Endothelial cell of umbilical vein (primary cell): ENCODE measurements around the gene FRMD5. TPM values are rescaled to one million over a fixed set of nuclear protein-coding genes. Genes with fewer than 3 reads are reported as not detected.

Experiments
- BruUV-seq: library from RNA; stranded (reverse); fragments of 400-500 nt; replicated peaks from 2 replicates; lab custom pipeline; 2021; lab: Mats Ljungman, UMichigan
- CTCF ChIA-PET: fragments of 300-600, 350-600 bp; sonication (Branson Sonifier 250); formaldehyde crosslinking; loops from one replicate; lab custom pipeline; 2021; ENCODE audit warnings: antibody characterized with exemption, inconsistent platforms; lab: Charles Lee
- POLR2A ChIA-PET: fragments of 300-600, 350-600 bp; sonication (Branson Sonifier 250); formaldehyde crosslinking; loops from one replicate; lab custom pipeline; 2021; ENCODE audit warnings: antibody characterized with exemption, inconsistent platforms; lab: Charles Lee
- DNase-seq: peaks from one replicate; pipeline ENCODE4 v3.0.0-alpha.2; 2011; ENCODE audit warnings: low read depth, low spot score
- FAIRE-seq: peaks from 2 replicates; lab custom pipeline; 2011; peaks lifted over from hg19 to GRCh38; lab: Jason Lieb, UNC
- H2AFZ ChIP-seq: 2 replicates; pipeline ENCODE4 v1.6.0; 2012; ENCODE audit warnings: low read depth, low read length, control low read depth, inconsistent platforms
- H3K27ac ChIP-seq: 2 replicates; pipeline ENCODE4 v1.5.1; 2011; ENCODE audit warnings: low read depth, mild to moderate bottlenecking, control low read depth, low read length, moderate library complexity; ENCODE audit not compliant: insufficient read depth
- H3K27me3 ChIP-seq, 2 experiments: 2 replicates each; pipeline versions ENCODE4 v1.6.0 to v1.6.1; 2011; ENCODE audit warnings: low read length in 2 of 2, mixed read lengths in 1 of 2; ENCODE audit not compliant: control insufficient read depth in 2 of 2, insufficient read depth in 2 of 2
- H3K36me3 ChIP-seq, 2 experiments: 2 replicates in 1 of 2; 3 replicates in 1 of 2; pipeline ENCODE4 v1.5.1; 2011; ENCODE audit warnings: low read length in 2 of 2, mild to moderate bottlenecking in 1 of 2, moderate library complexity in 1 of 2; ENCODE audit not compliant: control insufficient read depth in 2 of 2, insufficient read depth in 2 of 2; ENCODE audit errors: extremely low read depth in 1 of 2
- H3K4me1 ChIP-seq: 3 replicates; pipeline ENCODE4 v1.5.1; 2011; ENCODE audit warnings: mild to moderate bottlenecking, low read length; ENCODE audit not compliant: control insufficient read depth, insufficient read depth; ENCODE audit errors: extremely low read depth
- H3K4me2 ChIP-seq: 2 replicates; pipeline ENCODE4 v1.6.1; 2011; ENCODE audit warnings: low read length, control low read depth, mixed read lengths; ENCODE audit not compliant: insufficient read depth
- H3K4me3 ChIP-seq, 3 experiments: fragments of 200-600 bp in 1 of 3; sonication (generic), shearing (Covaris generic) in 1 of 3; replicated peaks in 1 of 3; 2 replicates each; pipeline ENCODE4 v1.5.1; 2011 to 2016; ENCODE audit warnings: control low read depth in 3 of 3, low read length in 3 of 3, mild to moderate bottlenecking in 2 of 3, inconsistent platforms in 1 of 3, low read depth in 1 of 3, moderate library complexity in 1 of 3; ENCODE audit not compliant: insufficient read depth in 1 of 3
- H3K79me2 ChIP-seq: 2 replicates; pipeline ENCODE4 v1.6.0; 2012; ENCODE audit warnings: low read length, inconsistent platforms; ENCODE audit not compliant: control insufficient read depth, insufficient read depth
- H3K9ac ChIP-seq: replicated peaks from 2 replicates; pipeline ENCODE3; 2011; ENCODE audit warnings: low read length, control low read depth; ENCODE audit not compliant: insufficient read depth; ENCODE audit errors: extremely low read depth
- H3K9me1 ChIP-seq: replicated peaks from 3 replicates; pipeline ENCODE4 v1.6.0; 2011; ENCODE audit warnings: mild to moderate bottlenecking, low read length; ENCODE audit not compliant: control insufficient read depth, insufficient read depth; ENCODE audit errors: extremely low read depth
- H3K9me3 ChIP-seq: replicated peaks from 2 replicates; pipeline ENCODE4 v1.5.1; 2012; ENCODE audit warnings: low read length, inconsistent platforms; ENCODE audit not compliant: control insufficient read depth, insufficient read depth
- H4K20me1 ChIP-seq: replicated peaks from 2 replicates; pipeline ENCODE3; 2011; ENCODE audit warnings: mild to moderate bottlenecking, low read length; ENCODE audit not compliant: control insufficient read depth, insufficient read depth; ENCODE audit errors: extremely low read depth
- CTCF ChIP-seq, 2 donors: IDR thresholded peaks; 1 replicate in 1 of 2; 2 replicates in 1 of 2; pipeline ENCODE4 v1.5.1; 2011; ENCODE audit warnings: low read length in 2 of 2, mild to moderate bottlenecking in 2 of 2, moderate library complexity in 2 of 2, control low read depth in 1 of 2, inconsistent platforms in 1 of 2, low read depth in 1 of 2; ENCODE audit not compliant: insufficient read depth in 1 of 2; ENCODE audit errors: extremely low read depth in 1 of 2
- EZH2 ChIP-seq: IDR thresholded peaks from 2 replicates; pipeline ENCODE4 v1.6.1; 2012; ENCODE audit warnings: borderline replicate concordance, low read depth, mild to moderate bottlenecking, moderate library complexity, low read length, inconsistent platforms; ENCODE audit not compliant: severe bottlenecking
- GATA2 ChIP-seq: IDR thresholded peaks from 2 replicates; pipeline ENCODE4 v1.7.0; 2011; ENCODE audit warnings: low read depth, mild to moderate bottlenecking, moderate library complexity, mixed read lengths, low read length; ENCODE audit not compliant: insufficient read length, insufficient read depth
- JUN ChIP-seq: IDR thresholded peaks from 2 replicates; pipeline ENCODE4 v1.6.1; 2011; ENCODE audit warnings: borderline replicate concordance, low read depth; ENCODE audit not compliant: insufficient read length, insufficient read depth
- MYC ChIP-seq: IDR thresholded peaks from one replicate; pipeline ENCODE4 v1.6.1; 2011; ENCODE audit warnings: mild to moderate bottlenecking, low read depth, low read length
- POLR2AphosphoS5 ChIP-seq: IDR thresholded peaks from 2 replicates; pipeline ENCODE4 v1.6.1; 2012; ENCODE audit warnings: low read depth, mild to moderate bottlenecking, control low read depth, low read length, moderate library complexity; ENCODE audit not compliant: insufficient read depth
- dilution Hi-C: fragments of 300-500 bp; cut with MboI; formaldehyde crosslinking; loops from one replicate; pipeline ENCODE4 v1.15.0; 2019; ENCODE audit warnings: low sequenced_read_pairs; ENCODE audit not compliant: extremely low pct_ligation_motif_present
- intact Hi-C: fragments of 100-400 bp; cut with micrococcal nuclease; formaldehyde crosslinking; loops from one replicate; pipeline ENCODE4 v1.10.0; 2022
- polyA plus RNA-seq, 4 experiments: library from polyadenylated mRNA; depleted of rRNA in 3 of 4; stranded (reverse) in 3 of 4; unstranded in 1 of 4; fragments of >200 nt; gene quantifications; 2 replicates each; pipeline versions ENCODE4 v1.2.1 to v1.2.3, GENCODE V29; 2011 to 2012; ENCODE audit warnings: missing spikeins in 1 of 4
- total RNA-seq: library from RNA; stranded (reverse); gene quantifications from 2 replicates; pipeline ENCODE4 v1.2.3, GENCODE V29; 2021

FRMD5 gene
- total and polyA plus RNA-seq, 2 donors (not counting 3 experiments of a cell fraction or from before 2014, with no cell fraction given) = 16.7 to 20.2 TPM

- H3K4me3 ChIP-seq = no peak overlapping the region
- H3K79me2 ChIP-seq = no peaks in the 10 kb centered on the region
- intact Hi-C loops = no loop called here
- ChIA-PET POLR2A (no interaction called here), CTCF (no interaction called here)
- H3K27me3 ChIP-seq = no peaks in the 10 kb centered on the region
- H3K9me3 ChIP-seq = no peaks in the 10 kb centered on the region
- DNase-seq (no peak), FAIRE-seq (no peak)
- TF ChIP-seq POLR2AphosphoS5 = no peak
- H3K36me3 ChIP-seq = no peaks in the 10 kb centered on the region
- H3K4me2 ChIP-seq = no peak overlapping the region
- dilution Hi-C loops = no loop called here
- H4K20me1 ChIP-seq = no peaks in the 10 kb centered on the region
- no peaks in the 10 kb centered on the region for H3K9me1 ChIP-seq
- peaks cover 5% of the 10 kb centered on the region for H3K4me1 ChIP-seq
- no peak overlapping the region for H3K27ac ChIP-seq
- H2AFZ ChIP-seq = no peak overlapping the region
- BruUV-seq = no TSS peak
- no peak overlapping the region for H3K9ac ChIP-seq
Observed at GRCh38 chr15:43931119-43931518, 264.0 kb downstream of the FRMD5 start.

- H3K9ac ChIP-seq = no peak overlapping the region
- no peak for FAIRE-seq
- H3K9me1 ChIP-seq = no peaks in the 10 kb centered on the region
- H3K4me1 ChIP-seq = peaks cover 5% of the 10 kb centered on the region
- no peak overlapping the region for H3K4me3 ChIP-seq
- ChIA-PET POLR2A (no interaction called here), CTCF (interaction anchor here (3.4 kb wide), 1 partner anchor 8 kb away, joined by 21 read pairs; no protein-coding TSS in a partner anchor)
- H4K20me1 ChIP-seq = no peaks in the 10 kb centered on the region
- no TSS peak for BruUV-seq
- dilution Hi-C loops (no loop called here), intact Hi-C loops (no loop called here)
- H3K9me3 ChIP-seq = no peaks in the 10 kb centered on the region
- DNase-seq = no peak
- no peaks in the 10 kb centered on the region for H3K36me3 ChIP-seq
- H3K79me2 ChIP-seq = no peaks in the 10 kb centered on the region
- TF ChIP-seq MYC (no peak), CTCF (IDR thresholded peaks at IDR 0.05; ENCODE audit: extremely low read depth in 1 of 2, insufficient read depth in 1 of 2, low read depth in 1 of 2, low read length in 2 of 2) (no peak), GATA2 (no peak), JUN (no peak), EZH2 (no peak)
- H3K27me3 ChIP-seq = no peaks in the 10 kb centered on the region
- no peak overlapping the region for H2AFZ ChIP-seq
- no peak overlapping the region for H3K27ac ChIP-seq
- H3K4me2 ChIP-seq = no peak overlapping the region
Observed at GRCh38 chr15:43930556-43930955, 264.5 kb downstream of the FRMD5 start.
